ENCODE results near the gene PRRG4. TPM values are rescaled to one million over a fixed set of nuclear protein-coding genes. Genes with fewer than 3 reads are reported as not detected.
"Not testable (repeated sequence)": the region's sequence is repeated elsewhere in the genome, so short reads cannot be mapped to it uniquely, and the experiment has no call there.

The PRRG4 gene
- total RNA-seq, result 1 to 10 TPM; 1.7 to 6.7 (median 2.5) TPM

DNA sequence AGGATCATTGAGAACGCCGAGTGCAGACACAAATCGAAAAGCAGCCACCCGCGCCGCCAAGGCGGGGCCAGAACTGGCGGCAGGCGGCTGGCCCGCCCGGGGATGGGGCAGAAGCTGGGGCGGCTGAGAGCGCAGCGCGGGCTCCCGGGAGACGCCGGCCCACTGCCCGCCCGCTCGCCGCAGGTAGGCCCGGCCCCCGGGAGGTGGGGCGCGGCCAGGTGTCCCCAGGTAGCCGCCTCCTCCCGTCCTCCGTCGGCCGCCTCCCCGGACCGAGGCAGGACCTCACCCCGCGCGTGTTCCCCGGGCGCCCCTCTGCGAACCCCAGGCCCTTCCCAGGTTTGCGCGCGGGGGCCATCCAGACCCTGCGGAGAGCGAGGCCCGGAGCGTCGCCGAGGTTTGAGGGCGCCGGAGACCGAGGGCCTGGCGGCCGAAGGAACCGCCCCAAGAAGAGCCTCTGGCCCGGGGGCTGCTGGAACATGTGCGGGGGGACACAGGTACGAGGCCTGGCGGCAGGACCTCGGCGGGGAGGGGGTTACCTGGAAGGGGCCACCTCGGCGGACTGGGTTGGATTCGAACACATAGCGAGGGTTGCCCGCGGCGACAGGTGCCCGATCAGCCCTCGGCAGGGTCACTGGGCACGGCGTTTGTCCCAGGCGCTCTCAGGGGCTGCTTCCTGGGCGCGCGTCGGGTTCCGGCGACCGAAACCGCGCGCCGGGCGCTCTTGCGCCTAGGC, at the start of gene PRRG4:
TSS of gene PRRG4 (plus strand) at position 248 of the 733 bp plus-strand sequence. CDS start 603 bp downstream, outside the sequence.
- ATAC-seq, result peak; percentile 73
- TF ChIP-seq POLR2A (IDR thresholded peaks at IDR 0.05), result no peak
- no peak for TF ChIP-seq POLR2AphosphoS5 (IDR thresholded peaks at IDR 0.05)
- TF ChIP-seq EP300 (IDR thresholded peaks at IDR 0.05), result no peak
- TF ChIP-seq, protein P1, sequence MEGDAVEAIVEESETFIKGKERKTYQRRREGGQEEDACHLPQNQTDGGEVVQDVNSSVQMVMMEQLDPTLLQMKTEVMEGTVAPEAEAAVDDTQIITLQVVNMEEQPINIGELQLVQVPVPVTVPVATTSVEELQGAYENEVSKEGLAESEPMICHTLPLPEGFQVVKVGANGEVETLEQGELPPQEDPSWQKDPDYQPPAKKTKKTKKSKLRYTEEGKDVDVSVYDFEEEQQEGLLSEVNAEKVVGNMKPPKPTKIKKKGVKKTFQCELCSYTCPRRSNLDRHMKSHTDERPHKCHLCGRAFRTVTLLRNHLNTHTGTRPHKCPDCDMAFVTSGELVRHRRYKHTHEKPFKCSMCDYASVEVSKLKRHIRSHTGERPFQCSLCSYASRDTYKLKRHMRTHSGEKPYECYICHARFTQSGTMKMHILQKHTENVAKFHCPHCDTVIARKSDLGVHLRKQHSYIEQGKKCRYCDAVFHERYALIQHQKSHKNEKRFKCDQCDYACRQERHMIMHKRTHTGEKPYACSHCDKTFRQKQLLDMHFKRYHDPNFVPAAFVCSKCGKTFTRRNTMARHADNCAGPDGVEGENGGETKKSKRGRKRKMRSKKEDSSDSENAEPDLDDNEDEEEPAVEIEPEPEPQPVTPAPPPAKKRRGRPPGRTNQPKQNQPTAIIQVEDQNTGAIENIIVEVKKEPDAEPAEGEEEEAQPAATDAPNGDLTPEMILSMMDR (IDR thresholded peaks at IDR 0.05), result no peak
- H3K27me3 ChIP-seq, result peaks cover 31% of the 10 kb centered on the region
- 1 to 8% methylated on average over 10 to 21 of the region's 85 CpGs for WGBS, 2 donors (ENCODE audit: low coverage in 1 of 2)
- H3K4me3 ChIP-seq, result peak within 1 kb of the TSS; percentile 44 to 65
- H3K9me3 ChIP-seq, result no peaks in the 10 kb centered on the region
- H3K4me1 ChIP-seq, result peaks cover 0 to 14% (median 12%) of the 10 kb centered on the region in 3 donors
- H3K27ac ChIP-seq, result peak within 1 kb of the TSS in 3 of 4 donors; percentile 37 to 66 (median 48)
- H3K36me3 ChIP-seq, result no peaks in the 10 kb centered on the region

DNA sequence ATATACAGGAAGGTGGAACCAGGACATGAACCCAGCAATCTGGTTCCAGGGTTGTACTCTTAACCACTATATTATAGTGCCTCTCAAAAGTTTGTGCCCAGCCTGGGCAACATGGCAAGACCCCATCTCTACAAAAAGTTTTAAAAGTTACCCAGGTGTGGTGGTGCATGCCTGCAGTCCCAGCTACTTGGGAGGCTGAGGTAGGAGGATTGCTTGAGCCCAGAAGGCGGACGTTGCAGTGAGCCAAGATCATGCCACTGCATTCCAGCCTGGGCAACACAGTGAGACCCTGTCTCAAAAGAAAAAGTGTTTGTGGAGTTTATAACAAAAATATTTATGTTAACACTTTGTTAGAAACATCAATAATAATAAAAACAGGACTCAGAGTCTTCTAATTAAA, 48.9 kb upstream of the PRRG4 start:
- WGBS, 2 donors (ENCODE audit: low coverage in 1 of 2), result 74% methylated on average over 2 of the region's 2 CpGs; no CpG with 5 or more reads in 1 of the 2 donors
- H3K9me3 ChIP-seq, H3K4me1 ChIP-seq, ATAC-seq, H3K27ac ChIP-seq, H3K27me3 ChIP-seq, H3K4me3 ChIP-seq, H3K36me3 ChIP-seq: not testable (repeated sequence)

DNA sequence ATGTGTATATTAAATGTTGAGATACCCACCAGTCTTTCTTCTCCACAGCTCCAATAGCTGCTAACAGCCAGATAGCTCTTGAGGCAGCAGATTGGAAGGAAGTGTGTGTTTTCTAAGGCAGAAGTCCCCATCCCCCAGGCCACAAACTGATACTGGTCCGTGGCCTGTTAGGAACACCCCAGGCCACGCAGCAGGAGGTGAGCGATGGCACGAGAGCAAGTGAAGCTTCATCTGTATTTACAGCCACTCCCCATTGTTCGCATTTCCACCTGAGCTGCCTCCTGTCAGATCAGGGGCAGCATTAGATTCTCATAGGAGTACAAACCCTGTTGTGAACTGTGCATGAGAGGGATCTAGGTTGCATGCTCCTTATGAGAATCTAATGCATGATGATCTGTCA, 48.0 kb upstream of the PRRG4 start:
- Histone ChIP-seq H3K27ac (no peak overlapping the region), H3K4me1 (no peaks in the 10 kb centered on the region), H3K27me3 (no peaks in the 10 kb centered on the region), H3K36me3 (no peaks in the 10 kb centered on the region), H3K9me3 (no peaks in the 10 kb centered on the region), H3K4me3 (no peak overlapping the region)
- no peak for ATAC-seq
- TF ChIP-seq EP300 (IDR thresholded peaks at IDR 0.05), result no peak
- TF ChIP-seq POLR2AphosphoS5 (IDR thresholded peaks at IDR 0.05), result no peak
- TF ChIP-seq, protein P1 (IDR thresholded peaks at IDR 0.05), result no peak
- no peak for TF ChIP-seq POLR2A (IDR thresholded peaks at IDR 0.05)
- 73 to 85% methylated on average over 4 to 5 of the region's 5 CpGs for WGBS, 2 donors (ENCODE audit: low coverage in 1 of 2)

DNA sequence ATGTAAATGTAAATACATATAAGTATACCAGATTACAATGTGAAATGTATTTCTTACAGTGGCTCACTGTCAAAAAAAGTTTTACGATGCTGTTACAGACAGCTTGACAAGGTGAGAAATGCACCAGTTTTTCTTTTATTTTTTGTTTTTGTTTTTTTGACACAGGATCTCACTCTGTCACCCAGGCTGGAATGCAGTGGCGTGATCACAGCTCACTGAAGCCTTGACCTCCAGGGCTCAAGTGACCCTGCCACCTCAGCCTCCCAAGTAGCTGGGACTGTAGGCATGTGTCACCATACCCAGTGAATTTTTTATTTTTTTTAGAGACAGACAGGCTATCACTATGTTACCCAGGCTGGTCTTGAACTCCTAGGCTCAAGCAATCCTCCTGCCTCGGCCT, 44.5 kb upstream of the PRRG4 start:
- Histone ChIP-seq H3K36me3 (no peaks in the 10 kb centered on the region), H3K27ac (no peak overlapping the region), H3K9me3 (no peaks in the 10 kb centered on the region), H3K27me3 (peaks cover 12% of the 10 kb centered on the region), H3K4me1 (no peaks in the 10 kb centered on the region), H3K4me3 (no peak overlapping the region)
- WGBS, 2 donors (ENCODE audit: low coverage in 1 of 2), result 74 to 90% methylated on average over 3 of the region's 3 CpGs
- TF ChIP-seq POLR2AphosphoS5 (IDR thresholded peaks at IDR 0.05), result no peak
- TF ChIP-seq EP300 (IDR thresholded peaks at IDR 0.05), result no peak
- no peak for TF ChIP-seq POLR2A (IDR thresholded peaks at IDR 0.05)
- TF ChIP-seq, protein P1 (IDR thresholded peaks at IDR 0.05), result no peak
- ATAC-seq, result no peak

DNA sequence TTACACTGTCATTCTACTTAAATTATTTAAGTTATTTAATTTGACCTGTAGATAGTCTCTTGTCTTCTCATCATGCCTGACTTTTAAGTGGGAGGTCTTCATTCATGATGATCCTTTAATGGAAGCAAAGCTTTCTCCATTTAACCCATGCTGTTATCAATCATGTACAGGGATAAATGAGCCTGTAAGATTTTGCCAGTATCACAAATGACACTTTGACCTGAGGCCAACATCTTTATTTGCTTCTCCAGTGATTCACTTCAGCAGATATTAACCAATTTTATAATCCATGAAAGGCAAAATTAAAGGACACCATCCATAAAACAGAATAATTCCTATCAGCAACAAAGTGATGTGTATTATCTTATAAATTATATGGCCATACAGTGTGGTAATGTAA, 42.9 kb upstream of the PRRG4 start:
- ATAC-seq, result no peak
- Histone ChIP-seq H3K4me1 (no peaks in the 10 kb centered on the region), H3K27me3 (peaks cover 12% of the 10 kb centered on the region)

More for the DNA sequence above, 42.9 kb upstream of the PRRG4 start:
- H3K9me3 ChIP-seq, result no peaks in the 10 kb centered on the region
- TF ChIP-seq POLR2A (IDR thresholded peaks at IDR 0.05) (no peak), POLR2AphosphoS5 (IDR thresholded peaks at IDR 0.05) (no peak), EP300 (IDR thresholded peaks at IDR 0.05) (no peak)
- TF ChIP-seq, protein P1 (IDR thresholded peaks at IDR 0.05), result no peak
- no peak overlapping the region for H3K27ac ChIP-seq
- H3K4me3 ChIP-seq, result no peak overlapping the region
- H3K36me3 ChIP-seq, result no peaks in the 10 kb centered on the region

Measured in gastroesophageal sphincter (tissue), 4 donors.